Caki2 (cell line): ENCODE data around the gene NFIX. TPM values are rescaled to one million over a fixed set of nuclear protein-coding genes. Genes with fewer than 3 reads are reported as not detected.

Source experiments
- DNase-seq: peaks from one replicate; pipeline ENCODE4 v3.0.0-alpha.2; 2015; ENCODE audit warnings: low read depth
- in situ Hi-C: cut with HindIII; loops from 2 replicates; pipeline ENCODE4 v1.10.0; 2016; ENCODE audit warnings: low sequenced_read_pairs, low pct_unique_long_range_greater_than_20kb, mixed read lengths
- total RNA-seq: library from RNA; depleted of rRNA; stranded (reverse); fragments of >200 nt; shearing (Covaris generic); gene quantifications from 2 replicates; pipeline ENCODE4 v1.2.3, GENCODE V29; 2014; ENCODE audit warnings: low replicate concordance; rRNA removed

The NFIX gene
- total RNA-seq, 1 experiment from 2014 or later, result 1.2 TPM

DNA sequence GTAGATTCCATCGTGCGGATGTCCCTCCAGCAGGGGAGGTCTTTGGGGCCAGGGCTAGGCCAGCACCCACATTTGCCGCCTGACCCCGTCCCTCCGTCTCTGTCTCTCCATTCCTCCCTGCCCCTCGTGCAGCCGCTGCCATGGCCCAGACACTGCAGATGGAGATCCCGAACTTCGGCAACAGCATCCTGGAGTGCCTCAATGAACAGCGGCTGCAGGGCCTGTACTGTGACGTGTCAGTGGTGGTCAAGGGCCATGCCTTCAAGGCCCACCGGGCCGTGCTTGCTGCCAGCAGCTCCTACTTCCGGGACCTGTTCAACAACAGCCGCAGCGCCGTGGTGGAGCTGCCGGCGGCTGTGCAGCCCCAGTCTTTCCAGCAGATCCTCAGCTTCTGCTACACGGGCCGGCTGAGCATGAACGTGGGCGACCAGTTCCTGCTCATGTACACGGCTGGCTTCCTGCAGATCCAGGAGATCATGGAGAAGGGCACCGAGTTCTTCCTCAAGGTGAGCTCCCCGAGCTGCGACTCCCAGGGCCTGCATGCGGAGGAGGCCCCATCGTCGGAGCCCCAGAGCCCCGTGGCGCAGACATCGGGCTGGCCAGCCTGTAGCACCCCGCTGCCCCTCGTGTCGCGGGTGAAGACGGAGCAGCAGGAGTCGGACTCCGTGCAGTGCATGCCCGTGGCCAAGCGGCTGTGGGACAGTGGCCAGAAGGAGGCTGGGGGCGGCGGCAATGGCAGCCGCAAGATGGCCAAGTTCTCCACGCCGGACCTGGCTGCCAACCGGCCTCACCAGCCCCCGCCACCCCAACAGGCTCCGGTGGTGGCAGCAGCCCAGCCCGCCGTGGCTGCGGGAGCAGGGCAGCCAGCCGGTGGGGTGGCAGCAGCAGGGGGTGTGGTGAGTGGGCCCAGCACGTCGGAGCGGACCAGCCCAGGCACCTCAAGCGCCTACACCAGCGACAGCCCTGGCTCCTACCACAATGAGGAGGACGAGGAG is 140.1 kb downstream of the NFIX start:
- in situ Hi-C loops, result no loop called here
- no peak for DNase-seq

DNA sequence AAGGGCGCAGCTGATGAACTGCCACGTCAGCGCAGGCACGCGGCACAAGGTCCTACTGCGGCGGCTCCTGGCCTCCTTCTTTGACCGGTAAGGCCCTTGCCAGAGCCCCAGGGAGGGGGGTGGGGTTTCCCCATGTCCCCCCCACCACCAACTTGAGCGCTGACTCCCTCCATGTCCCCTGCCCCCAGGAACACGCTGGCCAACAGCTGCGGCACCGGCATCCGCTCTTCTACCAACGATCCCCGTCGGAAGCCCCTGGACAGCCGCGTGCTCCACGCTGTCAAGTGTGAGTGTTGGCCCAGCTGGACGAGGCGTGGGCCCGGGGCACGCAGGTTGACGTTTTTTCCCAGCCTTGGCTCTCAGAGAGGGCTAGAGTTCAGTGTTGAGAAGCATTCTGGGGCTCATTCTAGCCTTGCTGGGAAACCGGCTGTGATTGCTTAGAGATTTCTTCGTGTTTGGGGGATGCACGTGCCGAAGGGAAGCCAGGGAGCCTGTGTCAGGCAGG is 142.1 kb downstream of the NFIX start:
- in situ Hi-C loops, result no loop called here
- no peak for DNase-seq

DNA sequence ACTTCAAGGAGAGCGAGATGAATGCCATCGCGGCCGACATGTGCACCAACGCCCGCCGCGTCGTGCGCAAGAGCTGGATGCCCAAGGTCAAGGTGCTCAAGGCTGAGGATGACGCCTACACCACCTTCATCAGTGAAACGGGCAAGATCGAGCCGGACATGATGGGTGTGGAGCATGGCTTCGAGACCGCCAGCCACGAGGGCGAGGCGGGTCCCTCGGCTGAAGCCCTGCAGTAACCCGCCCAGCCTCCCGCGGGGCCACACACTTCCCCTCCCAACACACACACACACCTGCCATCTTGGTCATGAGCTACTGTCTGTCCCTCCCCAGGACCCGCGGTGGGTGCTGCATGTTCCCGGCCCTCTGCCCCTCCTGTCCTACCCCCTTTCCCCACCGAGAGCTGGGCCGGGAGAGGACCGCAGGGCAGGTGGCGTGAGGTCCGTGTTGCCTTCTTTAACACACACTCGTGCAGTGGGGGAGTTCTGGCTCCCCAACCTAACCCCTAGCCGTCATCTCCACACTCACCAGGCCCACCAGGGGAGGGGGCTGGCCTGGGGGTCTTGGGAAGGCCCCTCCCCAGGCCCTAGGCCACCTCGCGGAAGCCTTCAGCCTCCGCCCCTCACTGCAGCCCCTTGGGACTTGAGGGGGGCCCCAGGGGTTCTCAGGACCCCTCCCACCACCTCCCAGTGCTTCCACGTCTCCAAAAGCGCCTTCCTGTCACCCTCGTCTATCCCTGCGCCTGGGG is 143.1 kb downstream of the NFIX start:
- DNase-seq, result no peak
- in situ Hi-C loops, result no loop called here

DNA sequence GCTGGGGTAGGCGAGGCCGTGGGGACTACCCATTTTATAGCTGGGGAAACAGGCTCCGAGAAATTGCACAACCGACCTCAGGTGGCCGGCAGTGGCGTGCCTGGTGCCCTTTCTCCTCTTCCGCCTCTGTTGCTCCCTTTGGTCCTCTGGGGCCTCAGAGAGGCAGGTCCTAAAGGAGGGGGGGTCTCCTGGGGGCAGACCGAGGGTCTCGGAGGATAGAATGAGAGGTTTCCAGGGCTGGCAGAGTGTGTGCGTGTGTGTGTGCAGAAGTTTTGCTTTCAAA is 143.6 kb downstream of the NFIX start:
- in situ Hi-C loops, result no loop called here
- DNase-seq, result no peak

DNA sequence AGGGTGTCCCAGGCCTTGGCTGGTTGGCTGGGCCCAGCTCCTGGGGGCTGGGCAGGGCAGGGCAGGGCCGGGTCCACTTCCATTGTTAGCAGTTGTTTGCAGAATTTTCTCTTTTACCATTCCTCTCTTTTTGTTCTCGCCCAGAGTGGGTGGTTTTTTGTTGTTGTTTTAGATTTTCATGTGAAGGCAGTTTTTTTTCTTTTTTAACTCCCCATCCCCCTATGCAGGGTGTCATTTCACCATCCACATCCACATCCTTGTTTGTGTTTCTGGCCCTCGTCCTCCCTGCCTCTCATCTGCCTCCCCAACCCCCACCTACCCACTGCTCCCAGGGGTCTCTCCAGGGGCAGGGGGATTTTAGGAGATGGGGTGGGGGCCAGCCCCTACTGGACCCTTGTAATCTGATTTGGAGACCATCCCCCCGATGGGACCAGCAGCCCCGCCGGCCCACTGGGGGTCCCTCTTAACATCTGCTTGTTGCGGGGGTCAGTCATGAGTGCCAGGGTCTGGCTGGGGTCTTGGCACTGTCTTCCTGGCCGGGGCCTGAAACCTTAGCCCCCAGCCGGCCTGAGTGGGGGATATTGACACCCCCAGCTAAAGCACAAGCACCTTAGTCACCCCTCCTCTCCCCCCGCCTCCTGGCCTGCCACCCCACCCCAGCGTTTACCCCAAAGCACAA is 144.5 kb downstream of the NFIX start:
- in situ Hi-C loops, result no loop called here
- no peak for DNase-seq

DNA sequence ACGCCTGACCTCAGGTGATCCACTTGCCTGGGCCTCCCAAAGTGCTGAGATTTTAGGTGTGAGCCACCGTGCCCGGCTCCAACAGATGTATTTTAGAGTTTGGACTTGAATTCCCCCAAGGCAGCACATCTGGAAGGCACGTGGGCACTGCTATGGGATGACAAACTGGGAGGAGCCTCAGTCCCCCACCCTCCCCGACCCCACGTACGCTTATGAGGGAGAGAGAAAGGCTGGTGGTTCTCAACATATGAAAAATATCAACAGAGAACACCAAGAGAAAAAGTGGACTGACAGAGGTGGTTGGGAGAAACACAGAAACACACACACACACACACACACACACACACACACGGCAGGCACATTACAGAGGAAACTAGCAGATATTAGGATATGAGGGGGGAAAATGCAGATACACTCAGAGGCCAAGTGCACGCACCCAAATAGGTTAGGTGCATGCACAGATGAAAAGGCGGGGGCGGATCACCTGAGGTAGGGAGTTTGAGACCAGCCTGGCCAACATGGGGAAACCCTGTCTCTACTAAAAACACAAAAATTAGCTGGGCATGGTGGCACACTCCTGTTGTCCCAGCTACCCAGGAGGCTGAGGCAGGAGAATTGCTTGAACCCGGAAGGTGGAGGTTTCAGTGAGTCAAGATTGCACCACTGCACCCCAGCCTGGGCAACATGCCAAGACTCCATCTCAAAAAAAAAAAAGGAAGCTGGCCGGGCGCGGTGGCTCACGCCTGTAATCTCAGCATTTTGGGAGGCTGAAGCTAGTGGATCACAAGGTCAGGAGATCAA is 151.7 kb downstream of the NFIX start:
- in situ Hi-C loops, result no loop called here
- no peak for DNase-seq

Other genes starting within 250 kb of the NFIX start
- not detected in 2 replicates for gene BEST2, start 243.7 kb upstream of the NFIX start, total RNA-seq
- 17.8 and 18.1 TPM in 2 replicates for gene HOOK2, start 219.9 kb upstream of the NFIX start, total RNA-seq
- gene JUNB, start 204.0 kb upstream of the NFIX start, total RNA-seq, result 63.3 and 74.5 TPM in 2 replicates
- not detected in 2 replicates for gene PRDX2, start 193.7 kb upstream of the NFIX start, total RNA-seq
- not detected in 2 replicates for gene THSD8, start 193.4 kb upstream of the NFIX start, total RNA-seq
- gene RNASEH2A, start 188.9 kb upstream of the NFIX start, total RNA-seq, result 94.5 and 126 TPM in 2 replicates
- gene RTBDN, start 160.9 kb upstream of the NFIX start, total RNA-seq, result not detected in 2 replicates
- 1.8 and 20.8 TPM in 2 replicates for gene MAST1, start 157.0 kb upstream of the NFIX start, total RNA-seq
- gene DNASE2, start 114.0 kb upstream of the NFIX start, total RNA-seq, result 68.6 and 83.9 TPM in 2 replicates
- 3.5 TPM in 1 of 2 replicates, not detected in the other for gene KLF1, start 108.3 kb upstream of the NFIX start, total RNA-seq
- 38.0 and 66.1 TPM in 2 replicates for gene GCDH, start 104.3 kb upstream of the NFIX start, total RNA-seq
- 4.0 TPM in 2 replicates for gene SYCE2, start 76.2 kb upstream of the NFIX start, total RNA-seq
- gene FARSA, start 61.8 kb upstream of the NFIX start, total RNA-seq, result 100 and 120 TPM in 2 replicates
- 846 and 992 TPM in 2 replicates for gene CALR, start 56.9 kb upstream of the NFIX start, total RNA-seq
- 211 and 217 TPM in 2 replicates for gene RAD23A, start 49.6 kb upstream of the NFIX start, total RNA-seq
- 102 and 117 TPM in 2 replicates for gene GADD45GIP1, start 38.3 kb upstream of the NFIX start, total RNA-seq
- gene DAND5, start 25.9 kb upstream of the NFIX start, total RNA-seq, result not detected in 2 replicates
- gene LYL1, start 107.4 kb downstream of the NFIX start, total RNA-seq, result not detected in 2 replicates
- gene TRMT1, start 121.3 kb downstream of the NFIX start, total RNA-seq, result 107 and 166 TPM in 2 replicates
- gene NACC1, start 122.8 kb downstream of the NFIX start, total RNA-seq, result 59.3 and 86.8 TPM in 2 replicates
- gene STX10, start 154.9 kb downstream of the NFIX start, total RNA-seq, result 172 and 177 TPM in 2 replicates
- 29.3 and 37.1 TPM in 2 replicates for gene IER2, start 154.9 kb downstream of the NFIX start, total RNA-seq